HG03342 (cell line): ENCODE results near the gene HSD17B14.
"Not testable (repeated sequence)": the region's sequence is repeated elsewhere in the genome, so short reads cannot be mapped to it uniquely, and the experiment has no call there.

ENCODE experiments used
- ATAC-seq: cut with Tn5 transposase; IDR thresholded peaks from one replicate; pipeline ENCODE4 v1.9.1; 2021; ENCODE audit warnings: mild to moderate bottlenecking, moderate library complexity; ENCODE audit not compliant: unreplicated experiment

HSD17B14 gene

GRCh38 chr19:48768171-48768753 is 68.0 kb downstream of the HSD17B14 start:
- not testable (repeated sequence) for ATAC-seq

- not testable (repeated sequence) for ATAC-seq
These were observed 70.5 kb downstream of the HSD17B14 start for GRCh38 chr19:48765816-48766215.
